ENCODE measurements around the gene CAST.

CAST gene

GRCh38 chr5:96816991-96817390 lies 154.8 kb downstream of the CAST start:
- H3K4me3 ChIP-seq (ENCODE audit: low read depth, low read length) = no peak overlapping the region

GRCh38 chr5:96817506-96817905 lies 155.3 kb downstream of the CAST start:
- TF ChIP-seq CTCF (IDR thresholded peaks at IDR 0.05; ENCODE audit: low read depth, low read length) = no peak
- H3K4me3 ChIP-seq (ENCODE audit: low read depth, low read length) = no peak overlapping the region

More at GRCh38 chr5:96816991-96817390, 154.8 kb downstream of the CAST start:
- TF ChIP-seq CTCF (IDR thresholded peaks at IDR 0.05; ENCODE audit: low read depth, low read length) = no peak

- H3K4me3 ChIP-seq (ENCODE audit: low read depth, low read length) = no peak overlapping the region
Observed at GRCh38 chr5:96818125-96818788, 156.1 kb downstream of the CAST start.

GRCh38 chr5:96819806-96820205 lies 157.6 kb downstream of the CAST start:
- no peak for TF ChIP-seq CTCF (IDR thresholded peaks at IDR 0.05; ENCODE audit: low read depth, low read length)

More at GRCh38 chr5:96818125-96818788, 156.1 kb downstream of the CAST start:
- TF ChIP-seq CTCF (IDR thresholded peaks at IDR 0.05; ENCODE audit: low read depth, low read length) = no peak

GRCh38 chr5:96821260-96821916 lies 159.2 kb downstream of the CAST start:
- H3K4me3 ChIP-seq (ENCODE audit: low read depth, low read length) = no peak overlapping the region
- TF ChIP-seq CTCF (IDR thresholded peaks at IDR 0.05; ENCODE audit: low read depth, low read length) = no peak

More at GRCh38 chr5:96819806-96820205, 157.6 kb downstream of the CAST start:
- no peak overlapping the region for H3K4me3 ChIP-seq (ENCODE audit: low read depth, low read length)

- no peak for TF ChIP-seq CTCF (IDR thresholded peaks at IDR 0.05; ENCODE audit: low read depth, low read length)
- H3K4me3 ChIP-seq (ENCODE audit: low read depth, low read length) = no peak overlapping the region
Observed at GRCh38 chr5:96822686-96823459, 160.7 kb downstream of the CAST start.
